22Rv1 (cell line): ENCODE data around the gene WWTR1.

Source experiments
- H3K27ac ChIP-seq: fragments of 450-650 bp; 2 replicates; pipeline ENCODE4 v1.5.1; 2017
- CTCF ChIP-seq: fragments of 450-650 bp; IDR thresholded peaks from 2 replicates; pipeline ENCODE4 v1.5.1; 2017; ENCODE audit warnings: mild to moderate bottlenecking
- ZFX ChIP-seq: fragments of 450-650 bp; IDR thresholded peaks from 2 replicates; pipeline ENCODE4 v1.6.1; 2017; ENCODE audit warnings: antibody characterized with exemption, borderline replicate concordance

Gene WWTR1

DNA sequence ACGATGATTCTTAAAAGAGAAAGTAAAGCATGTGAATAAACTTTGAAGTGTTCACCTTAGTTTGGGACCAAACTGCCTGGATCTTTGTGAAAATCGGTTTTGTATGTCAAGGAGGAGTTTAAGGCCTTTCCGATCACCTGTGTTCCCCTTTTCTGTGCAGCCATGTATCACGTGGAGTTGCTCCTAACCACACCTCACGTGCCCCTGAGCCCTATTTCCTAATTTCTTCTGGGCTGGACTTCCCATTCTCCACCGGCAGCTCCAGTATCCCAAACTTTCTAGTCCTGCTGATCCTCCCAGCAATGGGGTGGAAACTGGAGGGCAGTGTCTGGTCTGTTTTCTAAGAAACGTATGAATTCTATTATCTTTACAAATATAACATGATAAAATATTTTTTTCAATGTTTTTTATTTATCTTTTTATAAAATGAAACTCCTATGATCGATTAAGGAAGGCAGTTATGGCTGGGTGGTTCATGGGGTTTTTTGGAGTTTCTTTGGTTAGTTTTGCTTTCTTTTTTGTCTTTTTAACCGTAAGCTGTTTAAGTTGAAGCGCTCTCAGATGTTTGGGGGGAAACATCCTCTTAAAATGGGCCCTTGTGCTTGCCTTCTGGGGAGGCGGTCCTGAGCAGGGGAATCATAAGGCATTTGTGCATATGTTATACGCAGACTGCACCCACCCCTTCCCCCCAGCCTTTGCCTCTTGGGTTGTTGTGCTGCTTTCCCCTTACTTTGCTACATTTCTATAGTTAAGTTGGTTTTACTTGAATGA, 43.6 kb upstream of the WWTR1 start:
- TF ChIP-seq CTCF (no peak), ZFX (no peak)
- no peak overlapping the region for H3K27ac ChIP-seq

DNA sequence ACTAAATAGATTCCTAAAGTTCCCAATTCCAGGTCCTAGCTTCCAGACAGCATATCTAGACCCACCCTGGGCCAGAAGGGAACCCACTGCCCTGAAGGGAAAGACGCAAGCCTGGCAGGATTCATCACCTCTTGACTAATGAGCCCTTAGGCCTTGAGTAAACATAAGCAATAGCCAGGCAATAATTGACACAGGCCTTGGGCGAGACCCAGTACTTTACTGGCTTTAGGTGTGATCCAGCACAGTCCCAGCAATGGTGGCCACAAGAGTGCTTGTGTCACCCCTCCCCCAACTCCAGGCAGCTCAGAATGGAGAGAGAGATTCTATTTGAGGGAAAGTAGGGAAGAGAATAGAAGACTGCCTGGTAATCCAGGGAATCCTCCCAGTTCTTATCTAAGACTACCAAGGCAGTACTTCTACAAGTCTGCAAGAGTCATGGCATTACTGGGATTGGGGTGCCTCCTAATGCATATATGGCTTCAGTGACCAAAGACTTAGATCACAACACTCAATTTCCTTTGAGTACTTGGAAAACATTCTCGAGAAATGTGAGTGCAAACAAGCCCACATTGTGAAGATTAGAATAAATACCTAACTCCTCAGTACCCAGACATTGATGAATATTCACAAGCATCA, 30.4 kb upstream of the WWTR1 start:
- H3K27ac ChIP-seq = no peak overlapping the region
- TF ChIP-seq CTCF = no peak
- no peak for TF ChIP-seq ZFX

DNA sequence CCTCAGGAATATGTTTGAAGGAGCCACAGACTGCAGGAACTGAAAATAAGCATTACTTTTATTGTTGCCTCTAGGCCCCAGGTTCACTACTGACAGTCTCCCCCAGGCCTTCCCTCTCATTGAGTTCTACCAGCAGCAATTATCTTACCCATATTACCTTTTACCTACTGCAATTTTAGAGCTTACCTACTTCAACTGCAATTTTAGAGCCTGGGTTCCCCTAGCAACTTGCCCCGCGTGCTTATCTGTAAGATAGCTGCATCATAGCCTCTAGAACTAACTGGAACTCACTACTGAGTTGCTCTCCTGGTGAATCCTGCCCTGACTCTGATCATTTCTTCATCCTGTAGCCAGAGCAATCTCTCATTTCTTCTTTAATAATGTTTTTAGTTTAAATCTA, 29.2 kb upstream of the WWTR1 start:
- TF ChIP-seq ZFX = no peak
- TF ChIP-seq CTCF = no peak

DNA sequence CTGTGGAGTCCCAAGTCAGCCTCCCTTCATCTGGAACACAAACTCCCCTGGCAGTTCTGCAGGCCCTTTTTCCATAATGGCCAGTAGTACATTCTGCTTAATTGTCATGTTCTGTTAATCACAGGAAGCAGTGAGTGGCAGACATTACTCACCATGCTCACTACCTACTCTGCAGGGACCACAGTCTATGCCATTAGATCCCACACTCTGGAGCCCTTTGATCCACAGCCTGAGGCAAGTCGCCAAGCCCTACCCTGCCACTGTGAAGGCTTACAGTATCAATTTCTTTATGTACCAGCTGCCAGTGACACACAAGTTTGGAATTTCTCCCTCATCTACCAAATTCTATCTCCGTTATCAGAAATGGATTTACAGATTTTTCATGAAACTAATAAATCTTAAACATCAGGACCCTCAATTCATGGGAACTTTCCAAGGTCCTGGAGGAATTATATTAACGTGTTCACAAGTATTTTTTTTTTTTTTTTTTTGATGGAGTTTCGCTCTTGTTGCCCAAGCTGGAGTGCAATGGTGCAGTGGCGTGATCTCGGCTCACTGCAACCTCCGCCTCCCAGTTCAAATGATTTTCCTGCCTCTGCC, 20.6 kb upstream of the WWTR1 start:
- H3K27ac ChIP-seq = no peak overlapping the region
- no peak for TF ChIP-seq ZFX
- TF ChIP-seq CTCF = no peak

More for the DNA sequence above, 29.2 kb upstream of the WWTR1 start:
- no peak overlapping the region for H3K27ac ChIP-seq

GRCh38 chr3:149673393-149673792, 15.6 kb upstream of the WWTR1 start:
- TF ChIP-seq CTCF (no peak), ZFX (no peak)
- no peak overlapping the region for H3K27ac ChIP-seq

- no peak overlapping the region for H3K27ac ChIP-seq
- TF ChIP-seq CTCF (no peak), ZFX (no peak)
Observed at GRCh38 chr3:149670742-149671492, 13.1 kb upstream of the WWTR1 start.
